ENCODE measurements around the gene NDUFC1. TPM values are rescaled to one million over a fixed set of nuclear protein-coding genes. Genes with fewer than 3 reads are reported as not detected.

The NDUFC1 gene
- total and polyA plus RNA-seq, 9 of the 15 experiments (the other 6 are each of a cell fraction or from before 2014, with no cell fraction given), result 58.9 to 378 (median 120) TPM

DNA sequence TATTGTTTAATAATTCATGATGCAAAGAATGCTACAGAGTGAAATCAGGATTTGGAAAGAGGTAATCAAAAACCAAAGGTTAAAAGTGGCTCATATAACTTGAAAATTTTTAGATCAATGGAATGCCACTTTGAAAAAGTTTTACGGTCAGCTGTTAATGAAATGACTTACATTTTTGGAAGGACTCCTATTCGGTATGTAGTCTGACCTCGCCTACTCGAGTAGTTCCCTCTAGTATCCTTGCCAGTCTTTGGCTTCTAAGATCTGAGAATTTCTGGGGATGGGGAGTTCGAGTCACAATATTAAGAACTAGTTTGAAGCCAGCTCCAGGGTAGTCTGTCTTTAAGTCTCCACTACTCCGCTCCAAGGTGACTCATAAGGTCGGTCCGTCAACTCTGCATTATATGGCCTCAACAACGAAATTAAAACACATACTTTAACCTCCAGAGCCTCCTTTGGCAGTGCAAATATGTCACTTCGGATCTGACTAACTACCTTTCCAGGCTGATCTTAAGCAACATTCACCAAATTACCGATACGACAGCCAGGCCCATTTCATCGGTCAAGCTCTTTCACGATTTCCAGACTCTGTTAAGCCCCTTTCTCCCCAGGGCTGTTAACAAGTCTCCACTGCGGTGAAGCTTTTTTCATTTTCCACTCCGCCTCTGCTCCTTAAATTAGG, 1.7 kb downstream of the NDUFC1 start (continued):
- TF ChIP-seq DDX20 (tag; IDR thresholded peaks at IDR 0.05; ENCODE audit: low read depth), result no peak
- TF ChIP-seq MAFG (tag; conservative IDR thresholded peaks at IDR 0.05), result 0 out of 2 replicates have a peak, but pooled peaks have one; percentile 4
- TF ChIP-seq, protein P1, sequence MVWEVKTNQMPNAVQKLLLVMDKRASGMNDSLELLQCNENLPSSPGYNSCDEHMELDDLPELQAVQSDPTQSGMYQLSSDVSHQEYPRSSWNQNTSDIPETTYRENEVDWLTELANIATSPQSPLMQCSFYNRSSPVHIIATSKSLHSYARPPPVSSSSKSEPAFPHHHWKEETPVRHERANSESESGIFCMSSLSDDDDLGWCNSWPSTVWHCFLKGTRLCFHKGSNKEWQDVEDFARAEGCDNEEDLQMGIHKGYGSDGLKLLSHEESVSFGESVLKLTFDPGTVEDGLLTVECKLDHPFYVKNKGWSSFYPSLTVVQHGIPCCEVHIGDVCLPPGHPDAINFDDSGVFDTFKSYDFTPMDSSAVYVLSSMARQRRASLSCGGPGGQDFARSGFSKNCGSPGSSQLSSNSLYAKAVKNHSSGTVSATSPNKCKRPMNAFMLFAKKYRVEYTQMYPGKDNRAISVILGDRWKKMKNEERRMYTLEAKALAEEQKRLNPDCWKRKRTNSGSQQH (CRISPR knock-in tag; IDR thresholded peaks at IDR 0.05), result 0 out of 2 replicates have a peak, but pooled peaks have one; percentile 77
- peak; percentile 12; the same call in 1 of the 2 replicates for TF ChIP-seq ARID1B (IDR thresholded peaks at IDR 0.05)
- TF ChIP-seq ZNF766 (CRISPR knock-in tag; conservative IDR thresholded peaks at IDR 0.05), result 0 out of 2 replicates have a peak, but pooled peaks have one; percentile 19
- TF ChIP-seq PTBP1 (IDR thresholded peaks at IDR 0.05; ENCODE audit: low read depth, low read length), result no peak
- 0 out of 2 replicates have a peak, but pooled peaks have one; percentile 7 for TF ChIP-seq MAFK (IDR thresholded peaks at IDR 0.05; ENCODE audit: low read length)
- TF ChIP-seq, protein P2, sequence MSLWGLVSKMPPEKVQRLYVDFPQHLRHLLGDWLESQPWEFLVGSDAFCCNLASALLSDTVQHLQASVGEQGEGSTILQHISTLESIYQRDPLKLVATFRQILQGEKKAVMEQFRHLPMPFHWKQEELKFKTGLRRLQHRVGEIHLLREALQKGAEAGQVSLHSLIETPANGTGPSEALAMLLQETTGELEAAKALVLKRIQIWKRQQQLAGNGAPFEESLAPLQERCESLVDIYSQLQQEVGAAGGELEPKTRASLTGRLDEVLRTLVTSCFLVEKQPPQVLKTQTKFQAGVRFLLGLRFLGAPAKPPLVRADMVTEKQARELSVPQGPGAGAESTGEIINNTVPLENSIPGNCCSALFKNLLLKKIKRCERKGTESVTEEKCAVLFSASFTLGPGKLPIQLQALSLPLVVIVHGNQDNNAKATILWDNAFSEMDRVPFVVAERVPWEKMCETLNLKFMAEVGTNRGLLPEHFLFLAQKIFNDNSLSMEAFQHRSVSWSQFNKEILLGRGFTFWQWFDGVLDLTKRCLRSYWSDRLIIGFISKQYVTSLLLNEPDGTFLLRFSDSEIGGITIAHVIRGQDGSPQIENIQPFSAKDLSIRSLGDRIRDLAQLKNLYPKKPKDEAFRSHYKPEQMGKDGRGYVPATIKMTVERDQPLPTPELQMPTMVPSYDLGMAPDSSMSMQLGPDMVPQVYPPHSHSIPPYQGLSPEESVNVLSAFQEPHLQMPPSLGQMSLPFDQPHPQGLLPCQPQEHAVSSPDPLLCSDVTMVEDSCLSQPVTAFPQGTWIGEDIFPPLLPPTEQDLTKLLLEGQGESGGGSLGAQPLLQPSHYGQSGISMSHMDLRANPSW (CRISPR knock-in tag; IDR thresholded peaks at IDR 0.05), result 0 out of 2 replicates have a peak, but pooled peaks have one; percentile 1
- TF ChIP-seq, protein P3, sequence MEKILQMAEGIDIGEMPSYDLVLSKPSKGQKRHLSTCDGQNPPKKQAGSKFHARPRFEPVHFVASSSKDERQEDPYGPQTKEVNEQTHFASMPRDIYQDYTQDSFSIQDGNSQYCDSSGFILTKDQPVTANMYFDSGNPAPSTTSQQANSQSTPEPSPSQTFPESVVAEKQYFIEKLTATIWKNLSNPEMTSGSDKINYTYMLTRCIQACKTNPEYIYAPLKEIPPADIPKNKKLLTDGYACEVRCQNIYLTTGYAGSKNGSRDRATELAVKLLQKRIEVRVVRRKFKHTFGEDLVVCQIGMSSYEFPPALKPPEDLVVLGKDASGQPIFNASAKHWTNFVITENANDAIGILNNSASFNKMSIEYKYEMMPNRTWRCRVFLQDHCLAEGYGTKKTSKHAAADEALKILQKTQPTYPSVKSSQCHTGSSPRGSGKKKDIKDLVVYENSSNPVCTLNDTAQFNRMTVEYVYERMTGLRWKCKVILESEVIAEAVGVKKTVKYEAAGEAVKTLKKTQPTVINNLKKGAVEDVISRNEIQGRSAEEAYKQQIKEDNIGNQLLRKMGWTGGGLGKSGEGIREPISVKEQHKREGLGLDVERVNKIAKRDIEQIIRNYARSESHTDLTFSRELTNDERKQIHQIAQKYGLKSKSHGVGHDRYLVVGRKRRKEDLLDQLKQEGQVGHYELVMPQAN (IDR thresholded peaks at IDR 0.05; ENCODE audit: borderline replicate concordance), result no peak; the same call in 1 of the 2 replicates
- no peak for TF ChIP-seq PTRF (tag; IDR thresholded peaks at IDR 0.05)
- TF ChIP-seq ARNT (IDR thresholded peaks at IDR 0.05), result 0 out of 4 replicates have a peak, but pooled peaks of 1 of the 2 experiments have one; percentile 19
- no peak for TF ChIP-seq SMC3 (conservative IDR thresholded peaks at IDR 0.05; ENCODE audit: insufficient read depth, low read depth, low read length)
- TF ChIP-seq FOSL1 (tag; conservative IDR thresholded peaks at IDR 0.05), result peak; percentile 84
- TF ChIP-seq TAF7 (tag; IDR thresholded peaks at IDR 0.05), result 0 out of 2 replicates have a peak, but pooled peaks have one; percentile 74
- TF ChIP-seq, protein P4, sequence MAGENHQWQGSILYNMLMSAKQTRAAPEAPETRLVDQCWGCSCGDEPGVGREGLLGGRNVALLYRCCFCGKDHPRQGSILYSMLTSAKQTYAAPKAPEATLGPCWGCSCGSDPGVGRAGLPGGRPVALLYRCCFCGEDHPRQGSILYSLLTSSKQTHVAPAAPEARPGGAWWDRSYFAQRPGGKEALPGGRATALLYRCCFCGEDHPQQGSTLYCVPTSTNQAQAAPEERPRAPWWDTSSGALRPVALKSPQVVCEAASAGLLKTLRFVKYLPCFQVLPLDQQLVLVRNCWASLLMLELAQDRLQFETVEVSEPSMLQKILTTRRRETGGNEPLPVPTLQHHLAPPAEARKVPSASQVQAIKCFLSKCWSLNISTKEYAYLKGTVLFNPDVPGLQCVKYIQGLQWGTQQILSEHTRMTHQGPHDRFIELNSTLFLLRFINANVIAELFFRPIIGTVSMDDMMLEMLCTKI (IDR thresholded peaks at IDR 0.05; ENCODE audit: partially characterized antibody), result no peak
- TF ChIP-seq ZNF707 (CRISPR knock-in tag; conservative IDR thresholded peaks at IDR 0.05), result no peak
- TF ChIP-seq BRD9 (IDR thresholded peaks at IDR 0.05; ENCODE audit: low read depth, partially characterized antibody), result peak; percentile 70
- no peak for TF ChIP-seq KAT7 (CRISPR knock-in tag; IDR thresholded peaks at IDR 0.05; ENCODE audit: borderline replicate concordance)
- TF ChIP-seq MIER1 (IDR thresholded peaks at IDR 0.05; ENCODE audit: low read depth), result no peak
- no peak for TF ChIP-seq RNF2 (IDR thresholded peaks at IDR 0.05)
- TF ChIP-seq, protein P5, sequence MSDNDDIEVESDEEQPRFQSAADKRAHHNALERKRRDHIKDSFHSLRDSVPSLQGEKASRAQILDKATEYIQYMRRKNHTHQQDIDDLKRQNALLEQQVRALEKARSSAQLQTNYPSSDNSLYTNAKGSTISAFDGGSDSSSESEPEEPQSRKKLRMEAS (CRISPR knock-in tag; IDR thresholded peaks at IDR 0.05), result no peak

All from K562 (cell line).